Measurements from ENCODE around the gene SPOP. TPM values are rescaled to one million over a fixed set of nuclear protein-coding genes. Genes with fewer than 3 reads are reported as not detected.
A peak's percentile ranks its signal among the peaks of the same experiment; 100 is the strongest.

The SPOP gene
- total and polyA plus RNA-seq, 12 donors = 39.8 to 79.9 (median 65.8) TPM

GRCh38 chr17:49583226-49583625, 94.7 kb downstream of the SPOP start:
- intact Hi-C loops (cut with DNase I) = loop anchor here in 1 of 10 donors (5.0 kb wide), 1 partner anchor 99 kb away; no protein-coding TSS in a partner anchor
- H3K27me3 ChIP-seq = peaks cover 0 to 3% (median 0%) of the 10 kb centered on the region in 7 donors
- no peak overlapping the region for H3K4me3 ChIP-seq
- no peak for TF ChIP-seq CTCF (IDR thresholded peaks at IDR 0.05)
- no peak for DNase-seq
- WGBS, 2 donors = 96 to 99% methylated on average over 5 of the region's 5 CpGs
- no peak overlapping the region for H3K27ac ChIP-seq
- no peak for ATAC-seq
- H3K9me3 ChIP-seq = no peaks in the 10 kb centered on the region
- peaks cover 0 to 23% (median under 1%) of the 10 kb centered on the region in 9 donors for H3K4me1 ChIP-seq
- H3K36me3 ChIP-seq = peaks cover 0 to 20% (median 0%) of the 10 kb centered on the region in 9 donors

- DNase-seq = no peak
- 83 to 91% methylated on average over 8 of the region's 8 CpGs for WGBS, 2 donors
- Histone ChIP-seq H3K9me3 (no peaks in the 10 kb centered on the region), H3K27me3 (peaks cover 0 to 8% (median 0%) of the 10 kb centered on the region in 7 donors), H3K36me3 (peaks cover 0 to 16% (median 0%) of the 10 kb centered on the region in 9 donors), H3K4me1 (peaks cover 0 to 28% (median 5%) of the 10 kb centered on the region in 9 donors), H3K27ac (no peak overlapping the region), H3K4me3 (no peak overlapping the region)
- no peak for ATAC-seq
- intact Hi-C loops (cut with DNase I) = loop anchor here in 1 of 10 donors (5.0 kb wide), 1 partner anchor 100 kb away; no protein-coding TSS in a partner anchor
- TF ChIP-seq CTCF (IDR thresholded peaks at IDR 0.05) = no peak
Observed at GRCh38 chr17:49582789-49583188, 95.1 kb downstream of the SPOP start.

GRCh38 chr17:49582055-49582722, 95.7 kb downstream of the SPOP start:
- no peak for TF ChIP-seq CTCF (IDR thresholded peaks at IDR 0.05)
- no peak overlapping the region for H3K27ac ChIP-seq
- peaks cover 0 to 14% (median 0%) of the 10 kb centered on the region in 7 donors for H3K27me3 ChIP-seq
- no peaks in the 10 kb centered on the region for H3K9me3 ChIP-seq
- no peak for DNase-seq
- intact Hi-C loops (cut with DNase I) = loop anchor here in 1 of 10 donors (5.0 kb wide), 1 partner anchor 100 kb away; no protein-coding TSS in a partner anchor
- 89 to 93% methylated on average over 12 of the region's 12 CpGs for WGBS, 2 donors
- peaks cover 0 to 11% (median 0%) of the 10 kb centered on the region in 9 donors for H3K36me3 ChIP-seq
- ATAC-seq = no peak
- no peak overlapping the region for H3K4me3 ChIP-seq
- H3K4me1 ChIP-seq = peaks cover under 1 to 34% (median 9%) of the 10 kb centered on the region in 9 donors

GRCh38 chr17:49581648-49581998, 96.3 kb downstream of the SPOP start:
- no peaks in the 10 kb centered on the region for H3K9me3 ChIP-seq
- TF ChIP-seq CTCF (IDR thresholded peaks at IDR 0.05) = no peak
- no peak for DNase-seq
- H3K36me3 ChIP-seq = peaks cover 0 to 11% (median 0%) of the 10 kb centered on the region in 9 donors
- H3K4me1 ChIP-seq = peaks cover 3 to 39% (median 11%) of the 10 kb centered on the region in 9 donors
- ATAC-seq = no peak
- 69 to 72% methylated on average over 6 of the region's 6 CpGs for WGBS, 2 donors
- H3K27ac ChIP-seq = peak overlapping the region in 1 of 10 donors; percentile 27
- H3K27me3 ChIP-seq = peaks cover 0 to 19% (median 0%) of the 10 kb centered on the region in 7 donors
- intact Hi-C loops (cut with DNase I) = loop anchor here in 1 of 10 donors (5.0 kb wide), 1 partner anchor 101 kb away; no protein-coding TSS in a partner anchor
- H3K4me3 ChIP-seq = no peak overlapping the region
